Measurements from ENCODE around the gene SHF.

DNA sequence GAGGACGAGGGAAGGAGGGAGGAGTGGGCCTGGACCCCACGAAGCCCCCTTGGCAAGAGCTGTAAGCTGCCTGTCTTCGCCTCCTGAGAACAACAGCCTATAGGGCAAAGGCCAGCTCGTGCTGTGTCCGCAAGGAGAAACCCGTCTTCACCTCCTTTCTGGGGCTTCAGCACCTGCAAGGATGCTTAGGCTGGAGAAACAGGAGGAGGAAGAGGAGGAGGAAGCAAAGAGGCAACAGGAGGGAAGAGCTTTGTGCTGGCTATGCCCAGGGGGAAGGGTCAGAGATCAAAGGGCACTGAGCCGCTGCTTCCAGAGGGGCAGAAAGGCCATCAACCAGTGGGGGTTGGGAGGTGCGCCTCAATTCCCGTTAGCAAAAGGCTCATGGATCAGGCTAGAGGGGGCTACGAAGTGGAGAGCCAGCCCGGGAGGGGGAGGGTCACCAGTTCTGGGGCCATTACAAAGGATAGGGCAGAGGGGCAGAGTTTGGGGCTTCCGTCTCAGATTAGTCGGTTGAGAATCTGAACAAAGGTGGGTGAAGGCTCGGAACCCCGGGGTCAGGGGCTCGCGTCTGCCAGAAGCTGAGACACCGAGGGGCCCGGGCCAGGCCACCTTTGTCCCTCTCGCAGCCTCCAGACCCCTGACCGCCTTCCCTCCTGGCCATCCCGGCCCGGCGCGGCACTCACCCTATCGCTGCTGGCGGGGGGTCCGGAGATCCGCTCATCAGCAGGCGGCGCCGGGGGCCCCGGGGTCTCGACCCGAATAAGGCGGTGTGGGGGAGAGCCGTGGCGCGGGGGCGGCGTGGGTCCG, 792 bp downstream of the SHF start:
- TF ChIP-seq POLR2A (IDR thresholded peaks at IDR 0.05; ENCODE audit: control extremely low read depth in 1 of 2, low read depth in 2 of 2, low read length in 2 of 2) (no peak; a peak in 1 of 3 replicates), CREB1 (IDR thresholded peaks at IDR 0.05) (no peak), JUN (IDR thresholded peaks at IDR 0.05; ENCODE audit: low read depth, low read length) (no peak), ZNF274 (IDR thresholded peaks at IDR 0.05; ENCODE audit: borderline replicate concordance, extremely low read depth, low read length) (no peak), RXRA (IDR thresholded peaks at IDR 0.05; ENCODE audit: insufficient read depth, low read depth, low read length) (no peak), SP1 (IDR thresholded peaks at IDR 0.05; ENCODE audit: low read depth, low read length) (peak; percentile 38; the same call in 1 of the 2 replicates), EZH2 (IDR thresholded peaks at IDR 0.05; ENCODE audit: low read depth, low read length, severe bottlenecking) (no peak)
- TF ChIP-seq, protein P1, sequence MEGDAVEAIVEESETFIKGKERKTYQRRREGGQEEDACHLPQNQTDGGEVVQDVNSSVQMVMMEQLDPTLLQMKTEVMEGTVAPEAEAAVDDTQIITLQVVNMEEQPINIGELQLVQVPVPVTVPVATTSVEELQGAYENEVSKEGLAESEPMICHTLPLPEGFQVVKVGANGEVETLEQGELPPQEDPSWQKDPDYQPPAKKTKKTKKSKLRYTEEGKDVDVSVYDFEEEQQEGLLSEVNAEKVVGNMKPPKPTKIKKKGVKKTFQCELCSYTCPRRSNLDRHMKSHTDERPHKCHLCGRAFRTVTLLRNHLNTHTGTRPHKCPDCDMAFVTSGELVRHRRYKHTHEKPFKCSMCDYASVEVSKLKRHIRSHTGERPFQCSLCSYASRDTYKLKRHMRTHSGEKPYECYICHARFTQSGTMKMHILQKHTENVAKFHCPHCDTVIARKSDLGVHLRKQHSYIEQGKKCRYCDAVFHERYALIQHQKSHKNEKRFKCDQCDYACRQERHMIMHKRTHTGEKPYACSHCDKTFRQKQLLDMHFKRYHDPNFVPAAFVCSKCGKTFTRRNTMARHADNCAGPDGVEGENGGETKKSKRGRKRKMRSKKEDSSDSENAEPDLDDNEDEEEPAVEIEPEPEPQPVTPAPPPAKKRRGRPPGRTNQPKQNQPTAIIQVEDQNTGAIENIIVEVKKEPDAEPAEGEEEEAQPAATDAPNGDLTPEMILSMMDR (IDR thresholded peaks at IDR 0.05; ENCODE audit: control extremely low read depth in 1 of 3, insufficient read depth in 1 of 3, low read depth in 1 of 3, low read length in 3 of 3), result no peak
